Effector memory CD4-positive, alpha-beta T cell (primary cell): ENCODE results near the gene STEAP1.

Experiments used
- DNase-seq, 3 donors: peaks; one replicate each; pipeline ENCODE4 v3.0.0-alpha.2; 2020
- H3K27ac ChIP-seq: 2 replicates; pipeline ENCODE4 v1.7.0; 2013; ENCODE audit warnings: mild to moderate bottlenecking, low read length, moderate library complexity; ENCODE audit not compliant: insufficient read depth, poor library complexity, severe bottlenecking
- H3K27me3 ChIP-seq: replicated peaks from 2 replicates; pipeline ENCODE4 v1.7.0; 2013; ENCODE audit warnings: mild to moderate bottlenecking, low read length; ENCODE audit not compliant: insufficient read depth, control insufficient read depth, poor library complexity, severe bottlenecking
- H3K36me3 ChIP-seq: 2 replicates; pipeline ENCODE4 v1.7.0; 2013; ENCODE audit warnings: mild to moderate bottlenecking, low read length, moderate library complexity; ENCODE audit not compliant: control insufficient read depth, insufficient read depth
- H3K4me1 ChIP-seq: 2 replicates; pipeline ENCODE4 v1.7.0; 2013; ENCODE audit warnings: low read length, mild to moderate bottlenecking; ENCODE audit not compliant: control insufficient read depth, insufficient read depth, poor library complexity, severe bottlenecking
- H3K4me3 ChIP-seq: 2 replicates; pipeline ENCODE4 v1.7.0; 2013; ENCODE audit warnings: low read length, low read depth, mild to moderate bottlenecking; ENCODE audit not compliant: insufficient read depth, poor library complexity, severe bottlenecking
- H3K9me3 ChIP-seq: 2 replicates; pipeline ENCODE4 v1.7.0; 2013; ENCODE audit warnings: mild to moderate bottlenecking, low read length, moderate library complexity; ENCODE audit not compliant: control insufficient read depth

The STEAP1 gene

DNA sequence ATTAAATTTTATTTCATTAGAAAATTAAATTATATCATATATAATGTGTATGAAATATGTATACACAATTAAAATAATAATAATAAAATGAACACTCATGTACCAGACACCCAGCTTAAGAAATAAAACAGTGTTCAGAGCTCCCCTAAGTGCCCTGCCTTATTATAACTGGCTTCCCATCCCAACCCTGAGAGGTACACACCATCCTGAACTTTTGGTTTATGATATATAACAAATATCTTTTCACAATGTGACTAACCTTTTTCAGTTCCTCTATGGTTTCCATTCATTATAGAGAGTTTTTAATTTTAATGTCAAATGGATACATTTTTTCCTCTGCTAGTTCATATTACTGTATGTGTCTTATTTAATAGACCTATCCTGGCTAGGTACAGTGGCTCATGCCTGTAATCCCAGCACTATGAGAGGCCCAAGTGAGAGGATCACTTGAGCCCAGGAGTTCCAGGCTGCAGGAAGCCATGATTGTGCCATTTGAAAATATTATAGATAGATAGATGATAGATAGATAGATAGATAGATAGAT, 33.3 kb downstream of the STEAP1 start:
- H3K27me3 ChIP-seq: no peaks in the 10 kb centered on the region
- DNase-seq: no peak
- no peaks in the 10 kb centered on the region for H3K9me3 ChIP-seq

DNA sequence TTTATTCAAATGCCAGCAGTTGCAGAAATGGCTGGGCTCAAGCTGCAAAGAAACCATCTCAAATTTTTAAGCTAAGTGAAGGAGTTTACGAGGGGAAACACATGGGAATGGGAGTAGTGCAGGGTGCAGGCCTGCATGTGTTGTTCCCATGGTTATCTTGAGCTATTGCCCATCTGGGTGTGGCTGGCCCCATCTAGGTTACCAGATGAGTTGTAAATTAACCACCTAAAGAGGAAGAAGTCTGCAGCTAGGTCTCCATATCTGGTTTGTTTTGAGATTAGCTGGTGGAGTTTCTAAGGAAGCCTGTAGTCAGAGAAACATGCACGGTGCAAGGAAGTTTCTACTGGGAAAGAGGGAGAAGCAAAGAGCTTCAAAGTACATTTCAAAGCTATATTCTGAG, 34.0 kb downstream of the STEAP1 start:
- no peaks in the 10 kb centered on the region for H3K36me3 ChIP-seq
- no peaks in the 10 kb centered on the region for H3K27me3 ChIP-seq
- no peak overlapping the region for H3K27ac ChIP-seq
- H3K4me1 ChIP-seq: no peaks in the 10 kb centered on the region
- no peak for DNase-seq
- no peaks in the 10 kb centered on the region for H3K9me3 ChIP-seq
- H3K4me3 ChIP-seq: no peak overlapping the region

More for the DNA sequence above, 33.3 kb downstream of the STEAP1 start:
- no peak overlapping the region for H3K4me3 ChIP-seq
- H3K4me1 ChIP-seq: no peaks in the 10 kb centered on the region
- H3K27ac ChIP-seq: no peak overlapping the region
- no peaks in the 10 kb centered on the region for H3K36me3 ChIP-seq

DNA sequence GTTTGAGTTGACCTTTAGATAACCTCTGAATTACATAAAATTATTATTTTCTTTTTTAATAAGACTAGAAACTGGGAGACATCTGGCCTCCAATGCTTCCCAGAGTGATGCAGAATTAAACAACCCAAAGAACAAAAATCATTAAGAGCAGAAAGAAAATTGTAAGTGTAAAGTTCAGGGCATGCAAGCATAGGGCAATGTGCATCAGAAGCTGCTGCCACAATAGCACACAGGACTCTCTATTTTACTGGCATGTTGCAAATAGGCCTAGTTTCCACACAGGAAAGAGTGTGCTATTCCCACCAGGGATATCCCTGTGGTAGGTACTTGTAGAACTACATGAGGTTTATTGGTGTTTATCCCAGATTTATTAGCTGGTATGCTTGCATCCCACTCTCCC, 36.7 kb downstream of the STEAP1 start:
- no peaks in the 10 kb centered on the region for H3K9me3 ChIP-seq
- no peak overlapping the region for H3K27ac ChIP-seq
- H3K36me3 ChIP-seq: no peaks in the 10 kb centered on the region
- no peaks in the 10 kb centered on the region for H3K4me1 ChIP-seq
- no peak for DNase-seq
- H3K4me3 ChIP-seq: no peak overlapping the region
- no peaks in the 10 kb centered on the region for H3K27me3 ChIP-seq

- DNase-seq: no peak
- H3K27me3 ChIP-seq: no peaks in the 10 kb centered on the region
- H3K4me1 ChIP-seq: no peaks in the 10 kb centered on the region
- H3K9me3 ChIP-seq: no peaks in the 10 kb centered on the region
- H3K36me3 ChIP-seq: no peaks in the 10 kb centered on the region
- no peak overlapping the region for H3K4me3 ChIP-seq
- no peak overlapping the region for H3K27ac ChIP-seq
Observed at GRCh38 chr7:90191648-90192047, 37.4 kb downstream of the STEAP1 start.

GRCh38 chr7:90192876-90193750, 38.8 kb downstream of the STEAP1 start:
- DNase-seq: no peak
- H3K36me3 ChIP-seq: no peaks in the 10 kb centered on the region
- H3K9me3 ChIP-seq: no peaks in the 10 kb centered on the region
- H3K27me3 ChIP-seq: no peaks in the 10 kb centered on the region
- no peak overlapping the region for H3K4me3 ChIP-seq
- no peaks in the 10 kb centered on the region for H3K4me1 ChIP-seq
- H3K27ac ChIP-seq: no peak overlapping the region

DNA sequence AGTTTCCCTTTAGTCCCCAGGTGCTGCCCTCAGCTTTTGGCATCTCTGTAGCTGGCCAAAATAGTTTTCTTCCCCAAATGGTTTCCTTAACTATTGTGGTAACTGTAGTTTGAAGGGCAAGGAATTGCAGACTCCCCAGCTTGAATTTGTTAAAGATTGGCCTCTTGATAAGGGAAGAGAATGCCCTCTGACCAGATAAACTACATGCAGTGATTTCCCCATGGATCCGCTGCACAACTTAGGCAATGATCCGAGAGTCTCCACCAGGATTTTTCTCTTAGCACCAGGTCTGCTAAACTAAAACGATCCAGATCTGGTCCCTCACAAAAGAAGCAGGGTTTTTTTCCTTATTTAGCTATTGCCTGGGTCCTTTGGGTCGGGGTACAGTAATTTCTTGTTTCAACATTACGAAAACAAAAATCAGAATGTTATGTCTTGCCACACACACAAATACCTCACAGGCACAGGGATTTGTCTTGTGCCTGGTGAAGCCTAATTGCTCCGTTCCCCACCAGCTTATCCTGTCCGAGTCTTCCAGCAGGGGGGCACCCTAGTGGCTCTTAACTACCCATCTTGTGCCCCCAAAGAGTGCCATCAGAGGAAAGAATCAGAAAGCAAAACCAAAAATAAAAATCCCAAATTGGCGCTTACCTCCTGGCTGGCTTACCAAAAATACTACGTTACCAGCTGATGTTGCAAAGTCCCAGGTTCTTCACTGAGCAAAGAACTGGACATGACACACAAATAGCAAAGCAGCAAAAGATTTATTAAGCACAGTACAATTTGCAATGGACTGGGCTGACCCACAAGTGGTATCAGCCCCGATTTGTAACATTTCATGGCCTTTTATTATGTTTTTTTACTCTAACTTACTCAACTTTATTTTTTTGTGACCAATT, 40.9 kb downstream of the STEAP1 start:
- no peaks in the 10 kb centered on the region for H3K36me3 ChIP-seq
- no peak overlapping the region for H3K27ac ChIP-seq
- DNase-seq: no peak
- no peaks in the 10 kb centered on the region for H3K27me3 ChIP-seq
- H3K9me3 ChIP-seq: no peaks in the 10 kb centered on the region
- no peaks in the 10 kb centered on the region for H3K4me1 ChIP-seq
- no peak overlapping the region for H3K4me3 ChIP-seq

DNA sequence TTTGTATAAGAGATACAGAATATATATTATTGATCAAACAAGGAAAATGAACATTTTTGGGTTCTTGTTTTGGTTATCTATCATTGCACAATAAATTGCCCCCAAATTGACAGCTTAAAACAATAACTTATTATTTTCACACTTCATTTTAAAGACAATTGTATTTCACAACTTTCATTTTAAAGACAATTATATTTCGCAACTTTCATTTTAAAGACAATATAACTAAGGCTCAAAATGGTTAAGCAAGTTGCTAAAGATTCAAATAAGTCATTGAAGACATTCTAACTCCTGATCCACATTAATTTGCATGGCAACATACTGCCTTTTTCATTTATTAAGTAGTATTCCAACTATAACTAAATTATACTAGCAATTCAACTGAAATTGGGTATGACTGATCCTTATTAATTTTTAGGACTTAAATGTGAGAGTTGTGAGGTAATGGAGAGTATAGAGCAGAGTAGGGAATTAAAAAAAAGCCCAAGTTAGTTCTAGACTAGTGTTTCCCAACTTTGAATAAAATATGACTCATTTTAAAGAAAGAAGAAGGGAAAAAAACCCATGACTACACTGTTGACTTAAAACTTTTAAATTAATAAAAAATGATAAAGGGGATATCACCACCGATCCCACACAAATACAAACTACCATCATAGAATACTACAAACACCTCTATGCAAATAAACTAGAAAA, 47.4 kb downstream of the STEAP1 start:
- Histone ChIP-seq H3K36me3 (no peaks in the 10 kb centered on the region), H3K4me1 (no peaks in the 10 kb centered on the region), H3K9me3 (no peaks in the 10 kb centered on the region), H3K27me3 (no peaks in the 10 kb centered on the region), H3K4me3 (no peak overlapping the region), H3K27ac (no peak overlapping the region)
- no peak for DNase-seq

- no peaks in the 10 kb centered on the region for H3K9me3 ChIP-seq
- H3K27ac ChIP-seq: no peak overlapping the region
- no peak overlapping the region for H3K4me3 ChIP-seq
- DNase-seq: no peak
- no peaks in the 10 kb centered on the region for H3K27me3 ChIP-seq
- no peaks in the 10 kb centered on the region for H3K36me3 ChIP-seq
- no peaks in the 10 kb centered on the region for H3K4me1 ChIP-seq
Observed at GRCh38 chr7:90207956-90208355, 53.7 kb downstream of the STEAP1 start.

GRCh38 chr7:90209776-90210175, 55.5 kb downstream of the STEAP1 start:
- H3K36me3 ChIP-seq: no peaks in the 10 kb centered on the region
- H3K4me3 ChIP-seq: no peak overlapping the region
- H3K4me1 ChIP-seq: no peaks in the 10 kb centered on the region
- H3K27ac ChIP-seq: no peak overlapping the region
- no peaks in the 10 kb centered on the region for H3K27me3 ChIP-seq
- DNase-seq: no peak
- no peaks in the 10 kb centered on the region for H3K9me3 ChIP-seq
